Esophagus squamous epithelium (tissue), 4 donors: ENCODE measurements around the gene EPHA8.

Source experiments
- POLR2A ChIP-seq, 4 donors: fragments of 450-650 bp; IDR thresholded peaks; one replicate each; pipeline ENCODE4 v1.6.1; 2017; ENCODE audit warnings: antibody characterized with exemption in 4 of 4, mild to moderate bottlenecking in 4 of 4, moderate library complexity in 3 of 4
- TF ChIP-seq, protein P1 (sequence below), 6 experiments: fragments of 450-650 bp in 4 of 6; fragments of 200-600 bp in 2 of 6; sonication (generic) in 2 of 6; IDR thresholded peaks; one replicate each; pipeline ENCODE4 v1.5.1; 2016 to 2019; ENCODE audit warnings: antibody characterized with exemption in 6 of 6, mild to moderate bottlenecking in 4 of 6, moderate library complexity in 4 of 6

DNA sequence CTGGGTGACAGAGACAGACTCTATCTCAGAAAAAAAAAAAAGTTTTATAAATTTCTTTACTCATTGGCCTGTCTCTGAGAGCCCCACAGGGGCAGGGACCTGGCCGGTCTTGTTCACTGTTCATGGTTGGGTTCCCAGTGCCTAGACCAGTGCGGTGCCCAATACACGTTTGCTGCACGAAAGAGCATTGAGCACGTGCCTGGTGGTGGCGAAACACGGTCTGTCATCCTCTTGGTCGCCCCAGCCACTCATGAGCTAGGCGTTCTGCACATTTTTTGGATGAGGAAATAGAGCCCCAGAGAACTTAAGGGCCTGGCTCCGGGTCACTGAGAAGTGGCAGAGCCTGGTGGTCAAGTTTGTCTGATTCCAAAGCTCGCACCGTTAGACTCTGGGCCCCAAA, 18.7 kb upstream of the EPHA8 start:
- TF ChIP-seq, protein P1, sequence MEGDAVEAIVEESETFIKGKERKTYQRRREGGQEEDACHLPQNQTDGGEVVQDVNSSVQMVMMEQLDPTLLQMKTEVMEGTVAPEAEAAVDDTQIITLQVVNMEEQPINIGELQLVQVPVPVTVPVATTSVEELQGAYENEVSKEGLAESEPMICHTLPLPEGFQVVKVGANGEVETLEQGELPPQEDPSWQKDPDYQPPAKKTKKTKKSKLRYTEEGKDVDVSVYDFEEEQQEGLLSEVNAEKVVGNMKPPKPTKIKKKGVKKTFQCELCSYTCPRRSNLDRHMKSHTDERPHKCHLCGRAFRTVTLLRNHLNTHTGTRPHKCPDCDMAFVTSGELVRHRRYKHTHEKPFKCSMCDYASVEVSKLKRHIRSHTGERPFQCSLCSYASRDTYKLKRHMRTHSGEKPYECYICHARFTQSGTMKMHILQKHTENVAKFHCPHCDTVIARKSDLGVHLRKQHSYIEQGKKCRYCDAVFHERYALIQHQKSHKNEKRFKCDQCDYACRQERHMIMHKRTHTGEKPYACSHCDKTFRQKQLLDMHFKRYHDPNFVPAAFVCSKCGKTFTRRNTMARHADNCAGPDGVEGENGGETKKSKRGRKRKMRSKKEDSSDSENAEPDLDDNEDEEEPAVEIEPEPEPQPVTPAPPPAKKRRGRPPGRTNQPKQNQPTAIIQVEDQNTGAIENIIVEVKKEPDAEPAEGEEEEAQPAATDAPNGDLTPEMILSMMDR (IDR thresholded peaks at IDR 0.05), result no peak
- no peak for TF ChIP-seq POLR2A (IDR thresholded peaks at IDR 0.05)
